NCI-H1105 (cell line): Measurements from ENCODE around the gene ZFPM1.
"Not testable (repeated sequence)": the region's sequence is repeated elsewhere in the genome, so short reads cannot be mapped to it uniquely, and the experiment has no call there.

Experiments used
- DNase-seq: peaks from one replicate; lab custom pipeline; 2025; lab: John Stamatoyannopoulos, UW

ZFPM1 gene

GRCh38 chr16:88453217-88453531 lies at the start of gene ZFPM1:
Gene ZFPM1, plus strand, starts transcription at chr16:88453280. Its CDS starts 359 bp downstream, at chr16:88453639.
- no peak for DNase-seq

GRCh38 chr16:88403794-88404581 lies 49.1 kb upstream of the ZFPM1 start:
- DNase-seq: no peak

DNA sequence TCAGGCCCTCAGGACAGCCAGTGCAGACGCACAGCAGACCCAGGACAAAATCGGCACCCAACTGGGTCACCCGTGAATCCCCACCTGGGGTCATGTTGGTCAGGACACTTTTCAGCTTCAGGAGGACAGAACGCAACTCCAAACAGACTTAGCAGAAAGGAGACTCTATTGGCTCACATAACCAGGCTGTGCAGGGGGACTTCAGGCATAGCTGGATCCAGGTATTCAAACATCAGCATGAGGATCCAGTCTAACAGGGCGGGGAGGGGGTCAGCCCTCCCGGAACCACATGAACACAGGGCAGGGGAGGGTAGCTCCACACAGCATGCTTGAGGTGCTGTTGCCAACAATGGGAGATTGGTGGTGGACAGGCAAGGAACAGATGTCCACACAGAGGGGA lies 48.3 kb upstream of the ZFPM1 start:
- no peak for DNase-seq

- DNase-seq: no peak
Measured at GRCh38 chr16:88405216-88406060, 47.6 kb upstream of the ZFPM1 start.

DNA sequence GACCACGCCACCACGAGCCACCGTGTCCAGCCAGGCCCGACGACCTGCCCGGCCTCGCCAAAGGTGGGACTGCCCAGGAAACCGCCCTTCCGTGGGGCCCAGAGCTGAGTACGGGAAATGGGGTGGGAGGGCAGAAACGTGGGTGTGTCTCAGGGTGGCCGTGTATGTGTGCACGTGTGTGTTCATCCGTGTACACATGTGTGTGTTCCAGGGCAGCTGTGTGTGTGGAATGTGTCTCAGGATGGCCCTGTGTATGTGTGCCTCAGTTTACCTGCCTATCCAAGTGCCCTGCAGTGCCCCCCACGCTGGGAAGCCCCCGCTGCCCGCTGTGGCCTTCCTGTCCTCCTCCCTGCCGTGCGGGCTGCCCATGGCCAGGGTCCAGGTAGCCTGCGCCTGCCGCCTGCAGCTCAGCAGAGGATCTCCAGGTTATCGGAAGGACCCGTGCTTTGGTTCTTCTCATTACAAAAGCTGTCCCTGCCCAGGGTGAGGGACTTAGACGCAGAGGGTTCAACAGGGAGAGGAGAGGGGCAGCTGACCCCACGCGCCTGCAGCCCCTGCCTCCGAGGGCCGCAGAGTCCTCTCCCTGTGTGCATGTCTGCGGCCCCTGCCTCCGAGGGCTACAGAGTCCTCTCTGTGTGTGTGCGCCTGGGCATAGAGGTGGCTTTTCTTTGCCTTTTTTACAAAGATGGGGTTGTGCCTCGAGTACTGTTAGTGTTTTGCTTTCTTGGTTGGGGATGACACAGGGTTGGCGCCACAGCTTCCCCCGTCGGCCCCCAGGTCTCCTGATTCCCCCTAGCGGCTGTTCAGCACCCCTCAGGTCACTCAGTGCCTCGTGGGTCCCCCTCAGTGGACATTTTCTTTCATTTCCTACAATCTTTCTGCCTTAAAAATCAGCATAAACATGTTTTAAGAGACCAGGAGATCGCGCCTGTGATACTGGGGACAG lies 46.7 kb upstream of the ZFPM1 start:
- no peak for DNase-seq

DNA sequence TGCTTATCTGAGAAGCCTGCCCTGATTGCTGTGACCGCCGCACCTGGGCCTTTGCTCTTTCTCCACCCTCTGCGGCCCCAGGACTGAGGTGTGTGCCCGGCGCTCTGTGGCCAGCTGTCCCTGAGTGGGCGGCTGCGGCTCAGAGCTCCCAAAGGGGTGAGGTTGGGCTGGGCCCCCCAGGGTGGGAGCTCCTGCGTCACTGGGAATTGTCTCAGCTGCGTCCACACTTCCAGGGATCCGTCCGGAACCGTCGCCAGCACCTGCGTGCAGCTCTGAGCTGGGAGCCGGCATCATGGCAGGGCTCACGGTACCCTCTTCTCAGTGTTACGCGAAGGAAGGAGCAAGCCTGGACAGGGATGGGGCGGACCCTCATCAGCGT lies 46.0 kb upstream of the ZFPM1 start:
- no peak for DNase-seq

GRCh38 chr16:88407807-88408206 lies 45.3 kb upstream of the ZFPM1 start:
- no peak for DNase-seq

- no peak for DNase-seq
Measured at GRCh38 chr16:88408561-88409142, 44.4 kb upstream of the ZFPM1 start.

GRCh38 chr16:88409296-88410065 lies 43.6 kb upstream of the ZFPM1 start:
- no peak for DNase-seq

- DNase-seq: not testable (repeated sequence)
Measured at GRCh38 chr16:88410297-88410968, 42.6 kb upstream of the ZFPM1 start.

DNA sequence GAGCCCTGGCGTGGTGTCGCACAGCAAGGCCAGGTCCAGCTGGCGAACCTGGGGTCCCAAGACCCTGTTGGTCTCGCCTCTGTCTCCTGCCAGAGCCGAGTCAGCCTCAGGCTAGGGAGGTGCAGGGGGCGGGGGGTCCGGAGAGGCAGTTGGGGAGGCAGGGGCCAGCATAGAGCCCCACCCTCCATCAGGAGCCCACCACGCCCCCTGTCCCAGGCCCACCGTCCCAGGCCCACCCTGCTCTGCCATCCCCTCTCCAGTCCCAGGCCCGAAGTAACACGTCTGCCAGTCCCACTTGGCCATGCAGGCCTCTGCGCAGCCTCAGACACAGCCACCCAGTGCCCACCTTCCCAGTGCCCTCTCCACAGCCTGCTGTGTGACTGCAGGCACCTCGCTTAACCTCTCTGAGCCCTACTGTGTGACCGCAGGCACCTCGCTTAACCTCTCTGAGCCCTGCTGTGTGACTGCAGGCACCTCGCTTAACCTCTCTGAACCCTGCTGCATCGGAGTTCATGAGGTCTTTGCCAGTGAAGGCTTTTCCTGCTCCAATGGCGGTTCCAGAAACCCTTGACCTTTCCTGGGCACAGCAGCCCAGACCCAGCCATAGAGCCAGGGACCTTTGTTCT lies 41.0 kb upstream of the ZFPM1 start:
- no peak for DNase-seq

DNA sequence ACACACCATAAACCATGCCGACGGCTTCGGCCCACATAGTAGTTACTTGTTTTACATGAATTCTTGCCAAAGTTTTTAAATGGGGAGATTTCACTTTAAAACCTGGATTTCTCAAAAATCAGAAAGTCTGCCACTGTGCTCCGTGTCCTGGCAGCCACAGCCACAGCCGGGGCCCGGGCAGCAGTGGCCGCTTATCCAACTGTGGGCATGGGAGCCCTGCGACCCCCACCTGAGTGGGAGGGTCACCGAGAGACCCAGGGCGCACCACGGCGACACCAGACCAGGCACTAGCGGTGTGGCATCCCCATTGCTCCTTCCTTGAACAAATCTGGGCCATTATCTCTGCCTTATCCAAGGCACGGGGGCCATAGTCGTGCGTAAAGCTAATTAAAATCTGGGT lies 40.3 kb upstream of the ZFPM1 start:
- no peak for DNase-seq

GRCh38 chr16:88413231-88413630 lies 39.8 kb upstream of the ZFPM1 start:
- DNase-seq: no peak

- no peak for DNase-seq
Measured at GRCh38 chr16:88413631-88414030, 39.4 kb upstream of the ZFPM1 start.

GRCh38 chr16:88414521-88415380 lies 38.3 kb upstream of the ZFPM1 start:
- no peak for DNase-seq

DNA sequence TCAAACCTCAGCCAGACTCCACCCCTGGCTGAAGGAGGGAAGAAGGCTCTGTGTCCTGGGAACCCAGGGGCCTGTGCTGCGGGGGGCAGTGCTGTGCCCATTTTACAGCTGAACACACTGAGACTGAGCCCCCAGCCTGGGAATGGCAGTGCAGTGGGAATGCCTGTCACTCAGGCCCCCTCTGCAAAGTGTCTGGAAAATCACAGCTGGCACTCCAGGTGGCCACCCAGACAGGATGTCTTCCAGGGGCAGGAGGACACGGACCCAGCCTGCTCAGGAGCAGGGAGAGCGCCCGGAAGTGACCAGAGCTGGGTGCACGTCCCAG lies 37.7 kb upstream of the ZFPM1 start:
- no peak for DNase-seq

- DNase-seq: no peak
Measured at GRCh38 chr16:88415713-88416323, 37.3 kb upstream of the ZFPM1 start.

GRCh38 chr16:88416686-88417085 lies 36.4 kb upstream of the ZFPM1 start:
- no peak for DNase-seq
